Activated T-cell treated with anti-CD3 and anti-CD28 coated beads, Interleukin-2, amount 50 U/mL, for 72 hours (primary cell): ENCODE data around the gene PNPLA1. TPM values are rescaled to one million over a fixed set of nuclear protein-coding genes. Genes with fewer than 3 reads are reported as not detected.

Source experiments
- ATAC-seq, 2 donors: fragments of 150-1000 bp; cut with Tn5 transposase; replicated peaks in 1 of 2; 2 replicates each; pipeline ENCODE4 v1.10.0; 2021; ENCODE audit warnings: moderate library complexity in 2 of 2, mild to moderate bottlenecking in 1 of 2
- DNase-seq, 2 donors: peaks; one replicate each; pipeline ENCODE4 v3.0.0; 2021 to 2022; ENCODE audit warnings: mixed read lengths in 1 of 2
- H3K27ac Mint-ChIP-seq: one replicate; pipeline ENCODE4 v1.8.0; 2022; ENCODE audit warnings: mild to moderate bottlenecking, moderate library complexity, mixed read lengths
- H3K27me3 Mint-ChIP-seq: one replicate; pipeline ENCODE4 v1.8.0; 2022; ENCODE audit warnings: low read depth, mixed read lengths
- H3K36me3 Mint-ChIP-seq, 2 donors: one replicate each; pipeline ENCODE4 v1.8.0; 2022; ENCODE audit warnings: mixed read lengths in 2 of 2, mild to moderate bottlenecking in 1 of 2; ENCODE audit not compliant: insufficient read depth in 2 of 2
- H3K4me1 Mint-ChIP-seq: one replicate; pipeline ENCODE4 v1.8.0; 2022; ENCODE audit warnings: low read depth, mixed read lengths
- H3K4me3 Mint-ChIP-seq, 2 donors: one replicate each; pipeline ENCODE4 v1.8.0; 2022; ENCODE audit warnings: mild to moderate bottlenecking in 2 of 2, mixed read lengths in 2 of 2, moderate library complexity in 2 of 2
- H3K9me3 Mint-ChIP-seq, 2 donors: one replicate each; pipeline ENCODE4 v1.8.0; 2022; ENCODE audit warnings: mixed read lengths in 2 of 2
- total RNA-seq, 2 donors: library from RNA; stranded (reverse); gene quantifications; one replicate each; pipeline ENCODE4 v1.2.3, GENCODE V29; 2022

The PNPLA1 gene, protein sequence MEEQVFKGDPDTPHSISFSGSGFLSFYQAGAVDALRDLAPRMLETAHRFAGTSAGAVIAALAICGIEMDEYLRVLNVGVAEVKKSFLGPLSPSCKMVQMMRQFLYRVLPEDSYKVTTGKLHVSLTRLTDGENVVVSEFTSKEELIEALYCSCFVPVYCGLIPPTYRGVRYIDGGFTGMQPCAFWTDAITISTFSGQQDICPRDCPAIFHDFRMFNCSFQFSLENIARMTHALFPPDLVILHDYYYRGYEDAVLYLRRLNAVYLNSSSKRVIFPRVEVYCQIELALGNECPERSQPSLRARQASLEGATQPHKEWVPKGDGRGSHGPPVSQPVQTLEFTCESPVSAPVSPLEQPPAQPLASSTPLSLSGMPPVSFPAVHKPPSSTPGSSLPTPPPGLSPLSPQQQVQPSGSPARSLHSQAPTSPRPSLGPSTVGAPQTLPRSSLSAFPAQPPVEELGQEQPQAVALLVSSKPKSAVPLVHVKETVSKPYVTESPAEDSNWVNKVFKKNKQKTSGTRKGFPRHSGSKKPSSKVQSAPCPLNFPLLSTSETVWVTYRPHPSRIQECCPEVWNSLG
- not detected for total RNA-seq

DNA sequence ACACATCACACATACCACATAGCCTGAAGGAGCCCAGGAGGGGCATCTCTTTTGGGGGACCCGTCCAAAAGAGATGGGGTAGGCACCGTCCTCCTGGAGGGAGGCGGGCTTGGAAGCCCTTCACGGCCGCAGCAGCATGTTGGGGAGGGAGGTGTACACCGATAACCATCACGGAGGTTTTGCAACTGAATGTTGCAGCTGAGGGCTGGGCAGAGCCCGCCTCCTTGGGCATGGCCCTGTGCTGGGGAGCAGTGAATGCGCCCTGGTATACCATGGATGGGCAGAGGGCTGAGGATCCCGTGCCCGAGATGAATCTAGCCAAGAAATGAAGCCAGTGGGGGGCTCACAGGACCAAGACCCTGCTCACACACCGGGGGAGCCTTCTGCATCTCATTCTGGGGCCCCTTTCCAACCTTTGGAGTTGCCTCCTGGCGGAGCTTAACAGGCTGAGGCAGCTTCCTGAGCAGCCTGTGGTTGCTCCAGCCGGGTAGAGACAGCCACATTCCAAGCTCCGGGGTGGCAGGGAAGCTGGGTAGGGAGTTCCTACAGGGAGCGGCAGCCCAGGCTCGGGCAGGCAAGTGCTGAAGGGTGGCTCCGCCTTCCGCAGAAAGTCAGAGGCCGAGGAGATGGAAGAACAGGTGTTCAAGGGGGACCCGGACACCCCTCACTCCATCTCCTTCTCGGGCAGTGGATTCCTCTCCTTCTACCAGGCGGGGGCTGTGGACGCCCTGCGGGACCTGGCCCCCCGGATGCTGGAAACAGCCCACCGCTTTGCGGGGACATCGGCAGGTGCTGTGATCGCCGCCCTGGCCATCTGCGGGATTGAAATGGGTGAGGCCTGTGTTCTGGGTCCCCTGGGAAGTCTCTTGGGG lies at the start of gene PNPLA1:
Gene PNPLA1, plus strand, starts transcription at position 227 of the 872 bp plus-strand sequence. Its CDS starts 400 bp downstream, at position 627.
- Mint-ChIP-seq H3K36me3 (no peaks in the 10 kb centered on the region), H3K27me3 (peaks cover 5% of the 10 kb centered on the region)

DNA sequence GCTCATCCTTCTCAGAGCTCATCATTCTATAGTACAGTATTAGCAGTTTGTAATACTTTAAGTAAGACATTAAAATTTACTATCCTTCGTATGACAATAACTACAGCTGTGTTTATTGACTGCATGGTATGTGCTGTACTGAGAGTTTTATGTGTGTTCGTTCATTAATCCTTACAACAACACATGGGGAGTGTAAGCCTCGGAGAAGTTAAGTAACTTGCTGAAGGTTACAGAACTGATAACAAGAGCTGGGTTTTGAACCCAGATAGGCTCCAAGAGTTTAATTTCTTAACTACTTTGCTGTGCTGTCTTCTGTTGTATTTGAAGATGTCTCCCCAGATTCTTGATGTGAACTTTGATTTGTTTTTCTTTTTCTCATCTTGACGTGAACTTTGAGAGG lies 49.6 kb upstream of the PNPLA1 start:
- no peak for ATAC-seq
- H3K4me1 Mint-ChIP-seq, result no peaks in the 10 kb centered on the region

More for the DNA sequence above, at the start of gene PNPLA1:
- H3K9me3 Mint-ChIP-seq, result no peaks in the 10 kb centered on the region
- no peak within 1 kb of the TSS for H3K27ac Mint-ChIP-seq
- ATAC-seq (no peak), DNase-seq (no peak)
- no peak within 1 kb of the TSS for H3K4me3 Mint-ChIP-seq
- no peaks in the 10 kb centered on the region for H3K4me1 Mint-ChIP-seq

GRCh38 chr6:36221674-36222073 lies 48.2 kb upstream of the PNPLA1 start:
- no peak for DNase-seq
- Mint-ChIP-seq H3K9me3 (no peaks in the 10 kb centered on the region), H3K27ac (no peak overlapping the region), H3K4me1 (no peaks in the 10 kb centered on the region), H3K4me3 (no peak overlapping the region), H3K27me3 (no peaks in the 10 kb centered on the region), H3K36me3 (peaks cover 2 to 5% of the 10 kb centered on the region in 2 donors)
- ATAC-seq, result no peak

More for the DNA sequence above, 49.6 kb upstream of the PNPLA1 start:
- DNase-seq, result no peak
- Mint-ChIP-seq H3K36me3 (peaks cover 0 to 8% of the 10 kb centered on the region in 2 donors), H3K27me3 (no peaks in the 10 kb centered on the region), H3K27ac (no peak overlapping the region), H3K4me3 (no peak overlapping the region), H3K9me3 (no peaks in the 10 kb centered on the region)

DNA sequence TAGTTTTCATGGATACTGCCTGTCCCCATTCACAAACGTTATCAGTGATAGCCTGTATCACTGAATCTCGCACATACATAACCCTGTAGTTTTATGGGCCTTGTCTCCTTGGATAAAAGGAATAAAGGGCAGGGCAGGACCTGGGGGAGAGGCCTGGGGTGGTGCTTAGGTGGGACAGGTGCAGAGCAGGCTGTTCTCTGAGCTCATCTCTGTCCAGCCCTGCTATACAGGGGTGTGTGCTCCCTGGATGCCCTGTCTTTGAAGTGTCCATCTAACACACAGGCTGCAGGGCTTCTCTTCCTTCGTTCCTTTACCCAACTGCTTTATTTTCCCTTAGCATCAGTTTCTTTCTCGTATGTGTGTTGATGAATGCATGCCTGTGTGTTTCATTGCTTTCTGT lies 46.9 kb upstream of the PNPLA1 start:
- H3K27me3 Mint-ChIP-seq, result no peaks in the 10 kb centered on the region
- H3K27ac Mint-ChIP-seq, result no peak overlapping the region
- DNase-seq (no peak), ATAC-seq (no peak)
- peaks cover 2 to 4% of the 10 kb centered on the region in 2 donors for H3K36me3 Mint-ChIP-seq
- no peaks in the 10 kb centered on the region for H3K4me1 Mint-ChIP-seq
- no peaks in the 10 kb centered on the region for H3K9me3 Mint-ChIP-seq
- H3K4me3 Mint-ChIP-seq, result no peak overlapping the region

GRCh38 chr6:36223706-36224105 lies 46.2 kb upstream of the PNPLA1 start:
- Mint-ChIP-seq H3K4me1 (no peaks in the 10 kb centered on the region), H3K9me3 (no peaks in the 10 kb centered on the region), H3K27ac (peak overlapping the region; percentile 43), H3K36me3 (peaks cover 2 to 3% of the 10 kb centered on the region in 2 donors), H3K27me3 (no peaks in the 10 kb centered on the region), H3K4me3 (no peak overlapping the region)
- DNase-seq (no peak), ATAC-seq (no peak)

GRCh38 chr6:36224918-36225461 lies 44.9 kb upstream of the PNPLA1 start:
- no peaks in the 10 kb centered on the region for H3K9me3 Mint-ChIP-seq
- H3K27me3 Mint-ChIP-seq, result no peaks in the 10 kb centered on the region
- DNase-seq (no peak), ATAC-seq (no peak)
- H3K27ac Mint-ChIP-seq, result no peak overlapping the region
- H3K4me1 Mint-ChIP-seq, result no peaks in the 10 kb centered on the region
- no peak overlapping the region for H3K4me3 Mint-ChIP-seq
- peaks cover under 1 to 2% of the 10 kb centered on the region in 2 donors for H3K36me3 Mint-ChIP-seq

DNA sequence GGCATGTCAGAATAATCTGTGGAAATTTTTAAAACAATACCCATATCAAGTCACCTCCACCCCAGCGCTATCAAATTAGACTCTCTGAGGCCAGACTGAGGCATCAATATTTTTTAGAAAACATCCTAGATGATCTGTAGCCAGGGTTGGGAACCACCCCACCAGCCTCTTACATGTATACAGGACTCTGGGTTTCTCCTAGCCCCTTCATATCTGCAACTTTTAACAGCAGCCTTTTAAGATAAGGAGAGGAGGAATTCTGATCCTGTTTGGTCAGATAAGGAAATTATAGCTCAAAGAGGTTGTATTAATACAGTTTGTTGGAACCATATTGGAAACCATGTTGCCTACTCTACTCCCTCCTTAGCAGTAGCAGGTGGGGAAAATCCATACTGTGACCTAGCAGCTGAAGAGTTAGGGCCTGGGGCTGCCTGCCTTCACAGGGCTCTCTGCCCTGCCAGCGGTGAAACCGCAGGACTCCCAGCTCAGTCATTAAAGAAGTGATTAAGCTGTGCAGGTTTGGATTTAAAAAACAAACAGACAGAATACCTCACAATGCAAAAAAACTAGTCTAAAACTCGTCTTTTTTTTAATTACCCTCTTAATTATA lies 43.3 kb upstream of the PNPLA1 start:
- Mint-ChIP-seq H3K27me3 (no peaks in the 10 kb centered on the region), H3K4me3 (no peak overlapping the region), H3K4me1 (no peaks in the 10 kb centered on the region), H3K27ac (no peak overlapping the region), H3K9me3 (no peaks in the 10 kb centered on the region), H3K36me3 (peaks cover 2 to 4% of the 10 kb centered on the region in 2 donors)
- DNase-seq (no peak), ATAC-seq (no peak)

DNA sequence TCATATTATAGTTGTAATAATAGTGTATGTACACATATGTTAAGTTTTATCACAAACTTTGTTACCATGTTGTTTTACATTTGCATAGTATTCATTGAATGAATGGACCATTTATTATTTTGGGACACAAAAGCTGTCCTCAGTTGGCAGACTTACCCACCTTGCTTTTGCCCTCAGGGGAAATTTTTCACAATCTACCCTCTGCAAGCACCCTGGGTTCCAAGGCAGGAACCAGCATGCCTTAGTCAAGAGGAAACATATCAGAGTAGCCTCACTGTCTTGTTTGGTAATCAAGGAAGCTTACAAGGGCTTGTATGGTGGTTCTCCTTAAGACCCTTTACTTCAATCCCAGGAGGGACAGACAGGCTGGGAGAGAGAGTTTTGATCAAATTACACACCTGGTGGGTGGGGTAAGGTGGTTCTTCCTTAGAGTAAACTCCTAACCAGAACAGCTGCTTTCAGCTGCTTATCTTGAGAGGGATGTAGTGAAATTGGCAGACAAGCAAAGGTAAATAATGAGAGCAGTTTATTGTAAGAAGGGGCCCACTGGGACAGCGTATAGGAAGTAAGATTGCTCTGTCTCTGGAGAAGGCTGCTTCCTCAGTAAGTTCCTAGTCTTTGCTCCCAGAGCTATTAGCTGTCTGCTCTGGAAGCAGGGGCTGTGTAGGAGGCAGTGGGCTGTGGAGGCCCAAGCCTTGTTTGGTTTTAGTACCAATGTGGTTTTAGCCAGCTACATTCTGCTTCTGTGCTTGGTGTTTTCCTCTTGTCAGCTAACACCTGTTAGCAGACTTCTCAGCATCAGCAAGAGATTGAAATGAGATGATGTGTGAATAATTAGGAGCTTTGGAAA lies 42.3 kb upstream of the PNPLA1 start:
- Mint-ChIP-seq H3K36me3 (peaks cover 2 to 4% of the 10 kb centered on the region in 2 donors), H3K9me3 (no peaks in the 10 kb centered on the region), H3K27ac (peak overlapping the region; percentile 53), H3K4me3 (no peak overlapping the region), H3K4me1 (no peaks in the 10 kb centered on the region), H3K27me3 (no peaks in the 10 kb centered on the region)
- no peak for ATAC-seq
- no peak for DNase-seq

DNA sequence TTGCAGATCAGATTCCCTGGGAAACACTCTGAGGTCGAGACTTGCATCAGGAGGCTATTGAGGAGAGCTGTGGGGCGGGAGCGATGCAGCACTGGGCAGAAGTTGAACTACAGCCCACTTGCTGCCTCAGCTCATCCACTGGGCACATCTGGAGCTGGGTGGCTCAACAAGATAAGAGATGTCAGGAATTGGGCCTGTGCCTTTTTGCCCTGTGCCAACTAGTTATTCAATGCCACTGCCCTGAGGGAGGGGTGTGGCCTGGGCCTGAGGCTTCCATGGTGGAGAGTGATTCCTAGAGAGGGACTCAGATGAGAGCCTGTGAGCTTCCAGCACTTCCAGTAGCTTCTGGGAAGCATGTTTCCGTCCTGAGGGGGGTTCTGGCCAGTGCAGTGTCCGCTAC lies 40.6 kb upstream of the PNPLA1 start:
- DNase-seq, result no peak
- Mint-ChIP-seq H3K27ac (no peak overlapping the region), H3K4me1 (no peaks in the 10 kb centered on the region), H3K27me3 (no peaks in the 10 kb centered on the region), H3K9me3 (no peaks in the 10 kb centered on the region), H3K4me3 (no peak overlapping the region), H3K36me3 (peaks cover 2 to 4% of the 10 kb centered on the region in 2 donors)
- ATAC-seq, result no peak

GRCh38 chr6:36230371-36230770 lies 39.5 kb upstream of the PNPLA1 start:
- H3K9me3 Mint-ChIP-seq, result no peaks in the 10 kb centered on the region
- no peak overlapping the region for H3K27ac Mint-ChIP-seq
- H3K36me3 Mint-ChIP-seq, result peaks cover 2 to 4% of the 10 kb centered on the region in 2 donors
- no peak for DNase-seq
- no peak overlapping the region for H3K4me3 Mint-ChIP-seq
- no peaks in the 10 kb centered on the region for H3K27me3 Mint-ChIP-seq
- no peak for ATAC-seq
- no peaks in the 10 kb centered on the region for H3K4me1 Mint-ChIP-seq

DNA sequence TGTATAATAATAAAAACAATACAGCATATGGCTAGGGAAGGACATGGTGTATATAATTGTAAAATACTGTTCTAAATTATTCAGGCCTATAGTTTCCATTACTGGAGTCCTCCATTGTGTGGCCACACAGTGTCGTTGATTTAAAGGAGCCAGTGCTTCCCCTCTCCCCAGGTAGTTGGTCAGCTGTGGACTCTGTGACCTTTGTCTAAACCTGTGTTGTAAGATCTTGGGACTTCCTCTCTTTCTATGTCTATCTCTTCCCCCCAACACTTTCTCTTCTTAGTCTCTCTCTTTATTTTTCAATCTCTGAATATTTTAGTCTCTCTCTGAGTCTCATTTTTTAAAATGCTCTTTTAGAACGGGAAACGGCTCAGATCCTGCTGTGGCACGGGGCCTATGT lies 37.7 kb upstream of the PNPLA1 start:
- DNase-seq (no peak), ATAC-seq (no peak)
- Mint-ChIP-seq H3K36me3 (peaks cover 2% of the 10 kb centered on the region in 2 donors), H3K27me3 (no peaks in the 10 kb centered on the region), H3K4me3 (no peak overlapping the region), H3K9me3 (no peaks in the 10 kb centered on the region), H3K4me1 (no peaks in the 10 kb centered on the region), H3K27ac (peak overlapping the region; percentile 64)

DNA sequence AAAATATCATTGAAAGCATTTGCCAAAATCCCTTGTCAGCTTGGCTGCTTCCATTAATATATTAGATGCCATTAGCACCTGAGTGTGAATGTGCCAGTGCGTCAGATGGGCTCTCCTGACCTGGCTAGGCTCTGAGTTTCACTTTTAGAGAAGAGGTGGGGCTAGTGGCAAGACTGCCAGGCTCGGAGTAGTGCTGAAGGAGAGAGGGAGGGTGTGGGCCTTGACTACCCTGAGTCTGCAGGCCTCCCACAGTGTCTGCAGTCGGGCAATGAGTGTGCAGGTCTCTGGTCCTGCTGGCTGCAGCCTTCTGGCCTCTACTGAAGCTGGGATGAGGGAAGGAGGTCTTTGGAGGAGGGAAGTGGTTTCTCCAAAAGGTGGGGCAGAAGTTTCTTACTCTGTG lies 34.6 kb upstream of the PNPLA1 start:
- H3K4me3 Mint-ChIP-seq, result no peak overlapping the region
- H3K27me3 Mint-ChIP-seq, result no peaks in the 10 kb centered on the region
- ATAC-seq, result no peak
- H3K9me3 Mint-ChIP-seq, result no peaks in the 10 kb centered on the region
- H3K4me1 Mint-ChIP-seq, result no peaks in the 10 kb centered on the region
- peaks cover 0 to 2% of the 10 kb centered on the region in 2 donors for H3K36me3 Mint-ChIP-seq
- no peak overlapping the region for H3K27ac Mint-ChIP-seq
- DNase-seq, result no peak
